DOHH2 (cell line): Measurements from ENCODE around the gene STRN4.

Source experiments
- H3F3A ChIP-seq: fragments of 200-600 bp; sonication (generic), shearing (Covaris generic); 2 replicates; pipeline ENCODE4 v1.6.0; 2016; ENCODE audit warnings: antibody characterized with exemption, mild to moderate bottlenecking; ENCODE audit not compliant: control insufficient read depth, insufficient read depth
- H3K27ac ChIP-seq: fragments of 200-600 bp; sonication (generic); 2 replicates; pipeline ENCODE4 v1.5.1; 2014; ENCODE audit warnings: low read depth, mild to moderate bottlenecking, low read length, moderate library complexity
- H3K27me3 ChIP-seq: fragments of 200-600 bp; sonication (generic); 2 replicates; pipeline ENCODE4 v1.6.1; 2014; ENCODE audit warnings: mild to moderate bottlenecking, low read length, mixed read lengths; ENCODE audit not compliant: control insufficient read depth
- H3K36me3 ChIP-seq: fragments of 200-600 bp; sonication (generic); 2 replicates; pipeline ENCODE4 v1.6.1; 2014; ENCODE audit warnings: mild to moderate bottlenecking, low read length, moderate library complexity, mixed read lengths; ENCODE audit not compliant: control insufficient read depth
- H3K4me1 ChIP-seq: fragments of 200-600 bp; sonication (generic); 2 replicates; pipeline ENCODE4 v1.6.1; 2014; ENCODE audit warnings: mild to moderate bottlenecking, low read length, mixed read lengths; ENCODE audit not compliant: control insufficient read depth
- H3K4me2 ChIP-seq: fragments of 200-600 bp; sonication (generic); 2 replicates; pipeline ENCODE4 v1.6.0; 2014; ENCODE audit warnings: mild to moderate bottlenecking, low read length, moderate library complexity
- H3K4me3 ChIP-seq: fragments of 200-600 bp; sonication (generic); 2 replicates; pipeline ENCODE4 v1.5.1; 2014; ENCODE audit warnings: mild to moderate bottlenecking, low read length, mixed read lengths
- H3K79me2 ChIP-seq: fragments of 200-600 bp; sonication (generic); 2 replicates; pipeline ENCODE4 v1.6.1; 2014; ENCODE audit warnings: mild to moderate bottlenecking, low read length, mixed read lengths; ENCODE audit not compliant: control insufficient read depth
- H3K9me2 ChIP-seq: fragments of 200-600 bp; sonication (generic); replicated peaks from 2 replicates; pipeline ENCODE4 v1.6.1; 2014; ENCODE audit warnings: mild to moderate bottlenecking, low read length, mixed read lengths; ENCODE audit not compliant: control insufficient read depth
- H3K9me3 ChIP-seq: fragments of 200-600 bp; sonication (generic); 2 replicates; pipeline ENCODE4 v1.6.1; 2014; ENCODE audit warnings: antibody characterized with exemption, low read length, mixed read lengths; ENCODE audit not compliant: control insufficient read depth, insufficient read depth
- H4K20me1 ChIP-seq: fragments of 200-600 bp; sonication (generic); 2 replicates; pipeline ENCODE4 v1.6.0; 2014; ENCODE audit warnings: low read depth, mild to moderate bottlenecking, antibody characterized with exemption, low read length, moderate library complexity; ENCODE audit not compliant: control insufficient read depth, insufficient read depth
- CTCF ChIP-seq: fragments of 200-600 bp; sonication (generic); IDR thresholded peaks from one replicate; pipeline ENCODE4 v1.5.1; 2014; ENCODE audit warnings: antibody characterized with exemption, mild to moderate bottlenecking, low read depth, low read length; ENCODE audit not compliant: poor library complexity, severe bottlenecking
- EZH2phosphoT487 ChIP-seq: fragments of 200-600 bp; sonication (generic); IDR thresholded peaks from 2 replicates; pipeline ENCODE4 v1.6.1; 2017; ENCODE audit warnings: borderline replicate concordance, mild to moderate bottlenecking, antibody characterized with exemption, low read length, moderate library complexity, mixed read lengths

STRN4 gene

DNA sequence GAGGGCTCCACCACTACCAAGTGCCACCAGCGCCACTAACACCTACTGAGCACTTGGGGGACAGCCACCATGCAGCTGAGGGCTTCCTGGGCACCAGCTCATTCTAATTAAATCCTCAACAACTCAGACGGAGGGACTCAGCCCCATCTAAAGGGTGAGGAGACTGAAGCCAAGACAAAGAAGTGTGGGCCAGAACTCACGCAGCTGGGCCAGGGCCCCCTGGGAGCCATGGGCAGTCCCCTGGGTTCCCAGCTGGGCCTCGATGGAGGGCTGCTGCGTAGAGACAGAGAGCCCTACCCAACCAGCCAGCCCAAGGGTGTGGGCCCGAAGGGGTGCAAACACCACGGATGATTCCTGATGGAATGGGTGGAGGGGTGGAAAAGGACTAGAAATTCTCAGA is 16.6 kb downstream of the STRN4 start:
- Histone ChIP-seq H3K4me3 (no peak overlapping the region), H3K27me3 (no peaks in the 10 kb centered on the region), H3F3A (no peaks in the 10 kb centered on the region), H4K20me1 (peaks cover 10% of the 10 kb centered on the region; the same call in 1 of the 2 replicates), H3K36me3 (peaks cover 94% of the 10 kb centered on the region), H3K4me1 (peaks cover 5% of the 10 kb centered on the region; the same call in 1 of the 2 replicates), H3K9me2 (no peaks in the 10 kb centered on the region), H3K4me2 (no peak overlapping the region), H3K9me3 (no peaks in the 10 kb centered on the region), H3K79me2 (peaks cover 42% of the 10 kb centered on the region), H3K27ac (no peak overlapping the region)
- TF ChIP-seq CTCF, result no peak

DNA sequence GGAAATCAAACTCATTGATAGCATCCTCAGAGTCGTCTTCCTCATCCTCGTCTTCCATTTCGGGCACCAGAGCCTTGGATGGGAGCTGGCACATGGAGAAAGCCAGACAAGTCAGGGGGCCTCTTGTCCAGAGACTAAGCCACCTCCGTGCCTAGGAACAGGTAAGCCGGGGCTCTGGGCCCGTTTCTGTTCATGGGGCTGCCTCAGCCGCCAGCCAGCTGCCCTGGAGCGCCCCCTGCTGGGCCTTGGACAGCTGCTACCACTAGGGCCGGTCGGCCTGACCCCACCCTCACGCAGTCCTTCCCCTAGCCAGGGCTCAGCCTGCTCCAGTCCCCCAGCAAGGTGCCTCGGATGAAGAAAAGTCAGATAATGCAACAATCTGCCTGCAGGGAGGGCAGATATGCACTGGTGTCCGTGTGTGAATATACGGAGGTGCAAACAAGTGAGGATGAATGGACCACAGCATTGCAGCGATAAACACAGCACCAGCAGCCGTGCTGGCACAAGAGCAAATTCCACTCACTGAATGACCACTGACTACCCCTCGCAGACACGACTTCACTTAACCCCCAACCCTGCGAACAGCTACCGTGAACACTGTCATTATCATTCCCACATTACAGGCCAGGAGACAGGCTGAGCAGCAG is 17.4 kb downstream of the STRN4 start:
- no peaks in the 10 kb centered on the region for H3F3A ChIP-seq
- H3K4me3 ChIP-seq, result no peak overlapping the region
- no peaks in the 10 kb centered on the region for H3K27me3 ChIP-seq
- H3K9me2 ChIP-seq, result no peaks in the 10 kb centered on the region
- TF ChIP-seq CTCF, result peak; percentile 95
- no peak for TF ChIP-seq EZH2phosphoT487
- no peak overlapping the region for H3K27ac ChIP-seq
- H3K36me3 ChIP-seq, result peaks cover 94% of the 10 kb centered on the region
- no peak overlapping the region for H3K4me2 ChIP-seq
- H3K4me1 ChIP-seq, result peaks cover 5% of the 10 kb centered on the region; the same call in 1 of the 2 replicates
- H3K79me2 ChIP-seq, result peaks cover 36% of the 10 kb centered on the region
- H3K9me3 ChIP-seq, result no peaks in the 10 kb centered on the region
- H4K20me1 ChIP-seq, result peaks cover 10% of the 10 kb centered on the region; the same call in 1 of the 2 replicates

GRCh38 chr19:46728208-46728607 is 18.0 kb downstream of the STRN4 start:
- Histone ChIP-seq H3K9me2 (no peaks in the 10 kb centered on the region), H3F3A (no peaks in the 10 kb centered on the region), H3K79me2 (peaks cover 30% of the 10 kb centered on the region), H3K27me3 (no peaks in the 10 kb centered on the region), H3K4me3 (no peak overlapping the region), H3K27ac (no peak overlapping the region), H3K36me3 (peaks cover 94% of the 10 kb centered on the region), H3K4me1 (peaks cover 10% of the 10 kb centered on the region), H4K20me1 (peaks cover 9% of the 10 kb centered on the region; the same call in 1 of the 2 replicates), H3K9me3 (no peaks in the 10 kb centered on the region), H3K4me2 (no peak overlapping the region)
- TF ChIP-seq EZH2phosphoT487 (no peak), CTCF (no peak)
